Skeletal muscle cell (primary cell): ENCODE measurements around the gene PLCL1.

ENCODE experiments used
- DNase-seq: peaks from one replicate; pipeline ENCODE4 v3.0.0-alpha.2; 2010; ENCODE audit warnings: low read depth
- H3K4me3 ChIP-seq: 2 replicates; pipeline ENCODE4 v1.5.1; 2011; ENCODE audit warnings: low read depth, mild to moderate bottlenecking, control low read depth, low read length, moderate library complexity

PLCL1 gene

DNA sequence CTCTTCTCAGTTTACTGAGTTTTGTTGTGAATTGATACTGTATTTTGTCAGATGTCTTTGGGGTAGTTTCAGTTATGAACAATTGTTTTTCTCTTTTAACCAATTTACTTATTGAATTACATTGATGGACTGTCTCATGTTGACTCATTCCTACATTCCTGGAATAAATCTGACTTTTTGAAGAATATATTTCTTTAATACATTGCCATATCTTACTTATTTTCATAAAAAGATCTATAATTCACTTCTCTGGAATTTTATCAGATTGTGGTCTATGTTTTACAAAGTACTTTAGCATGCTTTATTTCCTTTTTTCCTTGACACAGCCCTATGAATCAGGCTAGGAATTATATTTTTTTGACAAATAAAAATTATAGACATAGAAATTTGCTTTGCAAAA lies 268.3 kb downstream of the PLCL1 start:
- DNase-seq, result no peak

DNA sequence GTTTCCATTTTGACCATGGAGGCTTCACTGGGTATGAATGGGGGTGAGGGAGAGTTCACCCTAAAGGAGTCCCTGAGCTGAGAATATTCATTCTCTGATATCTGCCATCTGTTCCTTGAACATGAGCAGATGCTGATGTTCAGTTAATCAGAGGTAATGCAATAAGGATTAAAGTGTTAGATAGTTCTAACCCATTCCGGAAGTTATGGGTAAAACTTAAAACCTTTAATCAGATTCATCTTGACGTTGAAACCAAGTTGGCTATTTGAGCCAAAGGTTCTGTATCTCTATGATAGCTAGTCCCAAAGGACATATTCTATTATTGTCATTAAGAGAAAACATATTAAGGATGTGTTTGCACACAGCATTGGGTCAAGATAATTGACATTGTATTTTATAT lies 268.9 kb downstream of the PLCL1 start:
- no peak overlapping the region for H3K4me3 ChIP-seq
- no peak for DNase-seq

More for the DNA sequence above, 268.3 kb downstream of the PLCL1 start:
- no peak overlapping the region for H3K4me3 ChIP-seq

DNA sequence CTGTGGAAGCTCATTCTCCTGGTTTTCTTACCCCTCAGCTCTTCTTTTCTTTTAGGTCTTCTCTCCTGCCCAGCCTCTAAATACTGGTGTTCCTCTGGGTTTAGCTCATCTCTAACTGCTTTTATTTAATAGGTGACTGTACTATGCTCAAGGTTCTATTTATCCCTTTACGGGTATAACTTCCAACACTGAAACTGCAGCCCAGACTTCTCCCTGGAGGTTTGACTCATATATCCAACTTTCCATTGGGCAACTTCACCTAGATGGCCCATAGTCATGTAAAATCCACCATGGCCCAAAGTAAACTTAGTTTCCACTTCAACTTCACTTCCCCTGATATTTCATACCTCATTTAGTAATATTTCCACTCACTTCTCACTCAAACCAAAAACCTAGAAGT lies 273.1 kb downstream of the PLCL1 start:
- no peak overlapping the region for H3K4me3 ChIP-seq
- peak; percentile 10 for DNase-seq

DNA sequence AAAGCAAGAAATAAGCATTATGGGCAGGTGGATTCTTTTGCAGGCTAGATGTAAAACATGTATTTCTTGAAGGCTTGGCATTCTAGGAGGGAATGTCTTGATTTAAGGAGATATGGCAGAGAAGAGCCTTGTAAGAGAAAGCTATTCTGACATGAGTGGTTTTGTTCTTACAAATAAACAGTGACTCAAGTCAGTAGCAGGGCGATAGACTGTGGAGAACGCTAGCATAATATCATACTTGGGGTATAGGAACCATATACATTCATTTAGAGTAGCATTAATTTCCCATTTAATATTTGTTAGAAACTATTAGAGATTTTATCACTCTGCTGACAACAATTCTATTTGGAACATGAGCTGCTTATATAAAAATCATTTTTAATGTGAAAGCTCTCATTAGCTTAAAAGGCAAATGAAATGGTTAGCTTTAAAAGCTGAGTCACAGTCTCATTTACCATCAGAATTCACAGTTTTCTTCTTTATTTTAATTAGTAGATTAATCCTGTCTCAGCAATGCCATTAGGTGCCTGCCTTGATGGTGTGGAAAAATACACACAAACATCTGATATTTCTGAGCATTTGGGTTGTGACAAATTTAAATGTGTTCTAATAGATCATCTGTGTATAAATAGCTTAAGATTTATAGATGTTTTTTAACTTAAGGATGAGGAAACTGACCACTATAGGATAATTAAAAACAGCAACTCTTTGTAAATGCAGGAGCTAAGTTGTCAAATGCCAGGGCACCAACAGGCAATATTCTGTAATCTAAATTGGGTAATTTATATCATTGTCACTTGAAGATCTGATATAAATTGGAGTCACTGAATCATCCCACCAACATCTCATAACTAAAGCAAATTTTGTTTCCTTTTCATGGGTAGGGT lies 276.7 kb downstream of the PLCL1 start:
- H3K4me3 ChIP-seq, result no peak overlapping the region
- DNase-seq, result no peak

DNA sequence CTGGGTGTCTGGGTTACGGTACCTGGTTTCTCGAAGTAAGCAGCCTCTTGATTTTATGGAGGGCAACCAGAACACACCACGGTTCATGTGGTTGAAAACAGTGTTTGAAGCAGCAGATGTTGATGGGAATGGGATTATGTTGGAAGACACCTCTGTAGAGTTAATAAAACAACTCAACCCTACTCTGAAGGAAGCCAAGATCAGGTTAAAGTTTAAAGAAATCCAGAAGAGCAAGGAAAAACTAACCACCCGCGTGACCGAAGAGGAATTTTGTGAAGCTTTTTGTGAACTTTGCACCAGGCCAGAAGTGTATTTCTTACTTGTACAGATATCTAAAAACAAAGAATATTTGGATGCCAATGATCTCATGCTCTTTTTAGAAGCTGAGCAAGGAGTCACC lies 279.8 kb downstream of the PLCL1 start:
- H3K4me3 ChIP-seq, result no peak overlapping the region
- DNase-seq, result no peak

DNA sequence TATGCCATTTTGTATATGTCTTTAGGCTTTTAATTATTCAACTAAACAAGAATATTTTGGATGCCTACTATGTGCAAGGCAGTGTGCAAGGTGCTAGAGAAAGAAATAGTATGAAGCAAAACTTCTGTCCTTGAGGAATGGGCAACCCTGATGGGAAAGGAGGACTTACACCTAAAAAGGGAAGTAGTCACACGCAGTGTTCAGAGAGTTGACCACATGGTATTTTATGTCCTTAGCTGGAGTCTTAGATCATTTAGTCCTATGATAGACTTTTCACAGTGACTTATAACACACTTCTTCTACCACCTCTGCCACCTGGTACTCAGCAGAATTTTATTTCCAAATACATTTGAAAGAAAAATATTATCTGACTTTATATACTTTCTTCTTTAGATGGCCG lies 291.6 kb downstream of the PLCL1 start:
- DNase-seq, result no peak

DNA sequence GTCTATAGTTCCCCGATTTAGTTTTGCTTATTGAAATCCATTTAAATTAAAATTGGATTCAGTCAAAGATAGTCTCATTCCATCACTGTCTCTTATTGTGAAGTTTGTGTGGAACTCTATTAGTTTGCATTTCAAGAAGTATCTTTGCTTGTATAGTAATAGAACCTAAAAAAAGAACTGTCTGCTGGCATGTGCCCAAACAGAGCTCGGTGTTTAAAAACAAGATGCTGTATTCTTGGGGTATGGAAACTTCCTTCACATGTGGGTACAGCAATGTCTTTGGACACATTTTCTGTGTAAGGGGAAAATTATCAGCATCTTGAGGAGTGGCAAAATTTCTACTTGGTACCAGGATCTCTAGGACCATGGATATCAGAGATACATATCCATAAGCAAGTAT lies 292.6 kb downstream of the PLCL1 start:
- no peak for DNase-seq
- no peak overlapping the region for H3K4me3 ChIP-seq

More for the DNA sequence above, 291.6 kb downstream of the PLCL1 start:
- no peak overlapping the region for H3K4me3 ChIP-seq

DNA sequence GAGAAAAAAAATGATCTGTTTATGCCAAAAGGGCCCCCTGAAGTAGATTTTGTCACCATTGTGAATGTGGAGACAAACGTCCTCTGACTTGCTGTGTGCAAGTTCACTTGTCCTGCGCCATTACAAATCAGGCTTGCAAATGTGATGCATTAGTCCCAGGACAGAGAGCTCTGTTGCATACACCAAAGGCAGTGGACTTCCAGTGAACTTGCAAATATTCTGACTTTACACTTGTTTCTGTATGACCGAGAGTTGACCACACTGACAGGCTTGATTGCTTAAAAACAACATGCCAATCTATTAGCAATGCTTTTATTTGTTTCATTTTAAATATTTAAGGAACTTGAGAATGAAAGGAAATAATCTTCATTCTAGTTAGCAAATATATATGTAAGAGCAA lies 293.2 kb downstream of the PLCL1 start:
- no peak overlapping the region for H3K4me3 ChIP-seq
- DNase-seq, result no peak

DNA sequence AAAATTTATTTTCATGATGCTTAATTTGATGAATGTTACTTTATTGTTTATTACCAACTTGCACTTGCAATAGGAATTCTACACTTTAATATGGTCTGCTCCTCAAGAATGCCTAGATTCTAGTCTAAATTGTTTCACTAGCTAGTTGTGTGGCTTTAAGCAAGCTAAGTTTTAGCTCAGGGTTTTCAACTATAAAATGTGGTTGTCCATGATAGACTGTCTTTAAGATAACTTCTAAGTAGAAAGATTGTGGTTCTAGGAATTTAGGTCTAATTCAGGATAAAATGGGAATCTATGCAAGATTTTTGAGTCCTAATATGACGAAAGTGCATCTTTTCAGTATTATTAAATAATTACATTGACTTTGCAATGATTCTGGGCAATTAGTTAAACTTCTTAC lies 294.0 kb downstream of the PLCL1 start:
- no peak overlapping the region for H3K4me3 ChIP-seq
- no peak for DNase-seq

DNA sequence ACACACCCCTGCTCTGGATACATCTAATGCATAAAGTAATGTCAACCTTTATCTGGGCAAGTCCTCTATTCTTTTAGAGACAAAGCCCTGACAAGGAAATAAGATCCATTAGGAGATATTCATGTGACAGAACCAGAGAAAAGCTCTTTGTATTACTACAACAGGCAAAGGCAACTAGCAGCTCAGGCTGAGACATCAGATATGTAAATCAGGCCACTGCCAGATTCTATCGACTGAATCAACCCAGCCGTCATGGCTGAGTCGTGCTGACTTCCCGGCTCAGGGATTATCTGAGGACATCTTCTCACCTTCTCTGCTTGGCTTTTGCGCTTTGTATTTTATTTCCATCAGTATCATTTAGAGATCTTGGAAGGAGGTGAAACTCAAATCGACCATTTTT lies 294.5 kb downstream of the PLCL1 start:
- no peak for DNase-seq
- H3K4me3 ChIP-seq, result no peak overlapping the region

DNA sequence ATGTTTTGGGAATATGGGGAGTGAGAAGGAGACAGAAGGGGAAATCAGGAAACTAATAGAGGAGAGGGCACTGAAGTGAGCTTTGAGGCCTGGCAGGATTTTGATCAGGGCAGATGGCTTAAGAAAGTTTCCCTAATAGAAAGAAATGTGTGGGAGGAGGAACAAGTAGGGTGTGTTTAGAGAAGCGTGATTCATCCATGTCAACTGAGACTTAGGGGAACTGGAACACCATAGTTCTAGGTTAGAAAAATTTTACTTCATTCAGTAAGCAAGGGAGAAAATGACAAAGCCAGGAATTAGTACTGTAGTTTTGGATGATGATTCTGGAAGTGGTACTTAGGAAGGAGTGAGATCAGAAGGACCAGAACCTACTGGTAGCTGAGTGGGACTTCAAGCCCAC lies 296.0 kb downstream of the PLCL1 start:
- H3K4me3 ChIP-seq, result no peak overlapping the region
- peak; percentile 31 for DNase-seq

DNA sequence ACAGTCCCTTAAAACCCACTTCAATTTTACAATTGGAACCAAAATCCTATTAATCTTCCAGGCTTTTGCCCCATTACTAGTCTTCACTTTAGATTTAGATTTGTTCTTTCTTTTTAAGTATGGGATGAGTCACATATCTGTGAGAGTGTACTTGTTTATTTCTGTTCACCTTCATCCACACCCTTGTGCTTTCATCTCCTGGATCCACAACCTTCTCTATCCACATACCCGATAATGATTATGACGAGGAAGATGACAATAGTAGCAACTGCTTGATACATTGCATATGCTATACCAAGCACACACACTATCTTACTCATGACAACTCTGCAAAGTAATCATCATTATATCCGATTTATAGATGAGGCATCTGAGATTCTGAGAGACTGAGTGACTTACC lies 297.3 kb downstream of the PLCL1 start:
- no peak overlapping the region for H3K4me3 ChIP-seq
- no peak for DNase-seq

DNA sequence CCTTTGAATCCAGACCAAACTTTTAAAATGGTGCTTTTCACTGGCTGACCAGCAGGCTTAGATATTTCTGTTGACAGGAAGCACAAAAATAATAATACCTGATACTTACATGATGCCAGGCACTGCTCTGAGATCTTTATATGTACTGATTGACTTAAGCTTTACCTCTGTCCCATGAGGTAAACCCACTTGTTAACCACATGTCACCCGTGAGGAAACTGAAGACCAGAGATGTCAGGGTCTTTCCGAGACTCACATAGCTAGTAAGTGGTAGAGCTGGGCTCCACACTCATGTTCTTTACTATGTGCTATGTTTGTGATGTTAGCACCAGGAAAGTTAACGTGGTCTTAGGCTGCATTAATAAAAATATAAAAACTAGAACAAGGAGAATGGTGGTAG lies 297.7 kb downstream of the PLCL1 start:
- no peak for DNase-seq

DNA sequence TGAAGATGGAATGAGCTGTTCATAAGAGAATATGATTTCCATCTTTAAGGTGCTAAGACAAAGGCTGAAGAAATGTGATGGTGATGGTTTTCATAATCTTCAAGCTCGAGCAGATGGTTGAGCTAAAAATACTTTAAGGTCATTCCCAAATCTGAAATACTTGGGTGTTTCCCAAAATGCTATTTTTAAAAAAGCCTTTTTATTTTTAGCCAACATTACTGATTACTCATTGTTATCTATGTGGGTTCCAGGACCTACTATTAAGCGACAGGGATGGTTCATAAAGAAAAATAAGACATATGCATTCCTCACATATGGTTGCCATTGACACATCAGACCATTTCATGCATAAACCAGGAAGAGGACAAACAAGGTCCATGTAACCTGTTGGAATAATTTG lies 298.5 kb downstream of the PLCL1 start:
- DNase-seq, result no peak
- H3K4me3 ChIP-seq, result no peak overlapping the region

More for the DNA sequence above, 297.7 kb downstream of the PLCL1 start:
- no peak overlapping the region for H3K4me3 ChIP-seq

DNA sequence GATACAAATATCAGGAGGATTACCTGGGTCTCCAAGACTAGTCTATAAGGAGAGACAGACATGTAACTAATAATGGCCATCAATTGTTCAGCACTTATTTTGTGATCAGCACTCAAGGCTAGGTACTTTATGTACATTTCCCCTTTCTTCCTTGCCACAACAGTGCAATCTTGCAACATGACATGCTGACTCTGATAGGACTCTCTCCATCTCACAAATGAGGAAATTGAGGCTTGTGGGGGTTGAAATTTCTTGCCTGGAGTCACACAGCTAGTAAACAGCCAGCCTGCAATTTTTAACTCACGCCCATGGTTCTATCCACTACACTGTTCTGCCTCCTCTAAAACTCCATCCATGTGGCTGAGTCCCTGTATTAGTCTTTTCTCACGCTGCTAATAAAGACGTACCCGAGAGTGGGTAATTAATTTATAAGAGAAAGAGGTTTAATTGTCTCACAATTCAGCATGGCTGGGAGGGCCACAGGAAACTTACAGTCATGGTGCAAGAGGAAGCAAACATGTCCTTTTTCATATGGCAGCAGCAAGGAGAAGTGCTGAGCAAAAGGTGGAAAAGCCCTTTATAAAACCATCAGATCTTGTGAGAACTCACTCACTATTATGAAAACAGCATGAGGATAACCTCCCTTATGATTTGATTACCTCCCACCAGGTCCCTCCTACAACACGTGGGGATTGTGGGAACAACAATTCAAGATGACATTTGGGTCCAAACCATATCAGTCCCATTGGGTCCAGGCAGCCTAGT lies 302.4 kb downstream of the PLCL1 start:
- H3K4me3 ChIP-seq, result no peak overlapping the region
- DNase-seq, result no peak

DNA sequence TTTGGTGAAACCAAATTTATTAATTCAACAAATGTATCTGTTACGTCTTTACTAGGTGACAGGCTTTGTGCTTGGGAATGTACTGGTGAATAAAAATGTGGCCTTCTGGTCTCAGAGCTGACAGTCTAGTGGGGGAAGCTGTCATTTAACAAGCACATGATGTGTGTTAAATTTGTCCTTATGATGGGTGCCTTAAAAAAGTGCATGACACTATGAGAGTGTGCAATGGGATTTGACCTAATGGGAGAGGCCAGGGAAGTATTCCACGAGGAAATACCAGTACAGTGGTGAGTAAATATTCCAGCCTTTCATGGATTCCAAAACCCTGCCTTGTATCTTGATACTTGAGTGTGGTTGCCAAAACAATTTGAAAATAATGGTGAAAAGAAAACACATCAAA lies 308.9 kb downstream of the PLCL1 start:
- DNase-seq, result no peak

DNA sequence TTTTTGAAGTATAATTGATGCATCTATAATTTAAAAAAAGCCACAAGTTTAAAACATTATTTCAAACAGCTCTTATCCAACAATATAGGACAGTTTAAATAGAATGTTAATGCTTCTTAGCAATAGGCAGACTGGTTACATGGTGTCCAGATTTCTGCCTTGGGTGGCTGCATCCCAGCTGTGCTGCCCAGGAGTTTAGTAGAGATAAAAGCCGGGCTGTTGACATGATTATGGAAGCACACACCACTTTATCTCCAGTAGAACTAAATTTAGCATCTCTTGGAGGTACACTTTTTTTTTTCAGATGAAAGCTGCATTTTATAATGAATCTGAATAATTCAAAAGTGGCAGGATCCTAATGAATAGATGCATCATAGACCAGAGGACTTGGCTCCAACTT lies 309.7 kb downstream of the PLCL1 start:
- DNase-seq, result no peak

More for the DNA sequence above, 308.9 kb downstream of the PLCL1 start:
- no peak overlapping the region for H3K4me3 ChIP-seq

DNA sequence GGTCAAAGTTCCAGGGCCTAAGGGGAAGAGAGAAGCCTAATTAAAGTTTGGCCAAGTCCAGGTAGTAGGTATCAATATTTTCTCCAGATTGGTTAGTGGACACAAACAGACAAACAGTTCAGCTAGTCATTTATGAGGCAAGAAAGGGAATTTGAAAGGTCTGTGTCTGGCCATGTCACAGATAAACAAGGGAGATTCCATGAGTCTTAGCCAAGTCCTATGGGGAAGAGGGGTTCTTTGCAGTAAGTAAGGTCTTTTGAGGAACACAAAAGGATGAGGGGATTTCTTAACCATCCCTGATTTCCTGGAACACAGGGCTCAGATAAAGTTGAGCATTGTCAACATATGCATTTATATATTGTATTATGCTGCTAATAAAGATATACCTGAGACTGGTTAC lies 310.8 kb downstream of the PLCL1 start:
- H3K4me3 ChIP-seq, result no peak overlapping the region
- DNase-seq, result no peak

More for the DNA sequence above, 309.7 kb downstream of the PLCL1 start:
- no peak overlapping the region for H3K4me3 ChIP-seq

DNA sequence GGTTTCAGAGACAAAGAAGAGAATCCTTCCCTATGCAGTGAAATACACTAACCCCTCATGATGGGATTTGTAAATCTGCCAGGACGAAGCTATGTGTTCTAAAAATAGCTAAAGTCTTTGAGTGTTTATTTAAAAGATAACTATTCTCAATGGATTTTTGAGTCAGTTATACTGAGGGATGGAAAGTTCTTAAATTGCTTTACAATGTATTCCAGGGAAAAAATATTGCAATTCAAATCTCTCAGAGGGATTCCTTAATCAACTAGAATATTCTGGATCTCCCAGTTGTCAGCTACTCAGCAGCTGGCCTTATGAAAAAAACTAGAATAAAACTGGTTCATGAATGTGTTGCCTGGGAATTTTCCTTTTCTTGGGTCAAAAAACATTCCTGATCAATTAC lies 312.4 kb downstream of the PLCL1 start:
- H3K4me3 ChIP-seq, result no peak overlapping the region
- DNase-seq, result peak; percentile 40

DNA sequence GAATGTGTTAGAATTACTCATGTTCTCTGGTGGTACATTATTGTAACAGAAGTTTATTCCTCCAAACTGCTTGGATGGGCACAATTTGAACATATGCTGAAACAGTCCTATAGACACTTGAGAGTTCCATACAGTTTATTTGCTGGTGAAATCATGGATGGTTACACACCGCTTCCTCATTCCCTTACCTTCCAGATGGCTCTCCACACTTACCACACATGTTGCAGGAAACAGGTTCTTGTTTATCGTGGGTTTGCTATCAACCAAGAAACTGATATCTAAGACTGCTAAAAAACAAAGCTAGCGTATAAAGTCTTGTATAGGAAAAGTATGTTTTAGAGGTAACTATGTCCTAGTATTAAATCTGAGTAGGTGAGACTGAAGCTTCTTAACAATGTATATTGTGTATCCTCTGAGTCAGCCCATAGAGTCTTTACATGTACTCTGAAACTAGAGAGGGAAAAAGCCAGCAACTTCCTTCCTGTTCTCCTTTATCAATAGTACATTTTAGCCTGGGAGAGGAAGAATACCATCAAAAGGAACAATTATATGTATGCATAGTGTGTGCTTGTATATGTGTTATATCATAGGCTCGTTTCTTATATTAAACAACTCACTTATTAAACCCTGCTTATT lies 313.1 kb downstream of the PLCL1 start:
- DNase-seq, result no peak

More for the DNA sequence above, 313.1 kb downstream of the PLCL1 start:
- no peak overlapping the region for H3K4me3 ChIP-seq
